ENCODE measurements around the gene TNIP2.
A peak's percentile ranks its signal among the peaks of the same experiment; 100 is the strongest.

Gene TNIP2

GRCh38 chr4:2713337-2713736 is 42.8 kb downstream of the TNIP2 start:
- DNase-seq (ENCODE audit: low read depth, low spot score), result no peak
- TF ChIP-seq FOXP2 (optimal IDR thresholded peaks at IDR 0.05; ENCODE audit: control extremely low read depth, extremely low read length, insufficient read depth) (no peak), POLR2AphosphoS5 (IDR thresholded peaks at IDR 0.05; ENCODE audit: borderline replicate concordance, low read depth, low read length) (no peak), EZH2 (IDR thresholded peaks at IDR 0.05) (no peak)
- Histone ChIP-seq H3K9me3 (ENCODE audit: low read depth, low read length) (no peaks in the 10 kb centered on the region), H3K36me3 (ENCODE audit: insufficient read depth, low read length) (peaks cover 40% of the 10 kb centered on the region), H3K27ac (peak overlapping the region; percentile 78), H3K9ac (ENCODE audit: insufficient read length) (no peak overlapping the region), H3K4me3 (no peak overlapping the region)

GRCh38 chr4:2712261-2712842 is 43.8 kb downstream of the TNIP2 start:
- TF ChIP-seq EZH2 (IDR thresholded peaks at IDR 0.05) (no peak), POLR2AphosphoS5 (IDR thresholded peaks at IDR 0.05; ENCODE audit: borderline replicate concordance, low read depth, low read length) (no peak), FOXP2 (optimal IDR thresholded peaks at IDR 0.05; ENCODE audit: control extremely low read depth, extremely low read length, insufficient read depth) (no peak)

GRCh38 chr4:2702770-2703169 is 53.4 kb downstream of the TNIP2 start:
- Histone ChIP-seq H3K36me3 (ENCODE audit: insufficient read depth, low read length) (peaks cover 63% of the 10 kb centered on the region), H3K9ac (ENCODE audit: insufficient read length) (no peak overlapping the region), H3K9me3 (ENCODE audit: low read depth, low read length) (no peaks in the 10 kb centered on the region), H3K4me3 (no peak overlapping the region), H3K27ac (no peak overlapping the region)
- TF ChIP-seq FOXP2 (optimal IDR thresholded peaks at IDR 0.05; ENCODE audit: control extremely low read depth, extremely low read length, insufficient read depth) (no peak), EZH2 (IDR thresholded peaks at IDR 0.05) (no peak), POLR2AphosphoS5 (IDR thresholded peaks at IDR 0.05; ENCODE audit: borderline replicate concordance, low read depth, low read length) (no peak)
- DNase-seq (ENCODE audit: low read depth, low spot score), result no peak

More at GRCh38 chr4:2712261-2712842, 43.8 kb downstream of the TNIP2 start:
- H3K36me3 ChIP-seq (ENCODE audit: insufficient read depth, low read length), result peaks cover 32% of the 10 kb centered on the region
- H3K27ac ChIP-seq, result no peak overlapping the region
- H3K4me3 ChIP-seq, result no peak overlapping the region
- DNase-seq (ENCODE audit: low read depth, low spot score), result no peak
- no peaks in the 10 kb centered on the region for H3K9me3 ChIP-seq (ENCODE audit: low read depth, low read length)
- H3K9ac ChIP-seq (ENCODE audit: insufficient read length), result no peak overlapping the region

GRCh38 chr4:2702361-2702760 is 53.8 kb downstream of the TNIP2 start:
- no peak overlapping the region for H3K27ac ChIP-seq
- H3K9ac ChIP-seq (ENCODE audit: insufficient read length), result no peak overlapping the region
- H3K9me3 ChIP-seq (ENCODE audit: low read depth, low read length), result no peaks in the 10 kb centered on the region
- no peak overlapping the region for H3K4me3 ChIP-seq
- TF ChIP-seq FOXP2 (optimal IDR thresholded peaks at IDR 0.05; ENCODE audit: control extremely low read depth, extremely low read length, insufficient read depth) (no peak), POLR2AphosphoS5 (IDR thresholded peaks at IDR 0.05; ENCODE audit: borderline replicate concordance, low read depth, low read length) (no peak), EZH2 (IDR thresholded peaks at IDR 0.05) (no peak)
- DNase-seq (ENCODE audit: low read depth, low spot score), result no peak
- H3K36me3 ChIP-seq (ENCODE audit: insufficient read depth, low read length), result peaks cover 67% of the 10 kb centered on the region

- no peak for DNase-seq (ENCODE audit: low read depth, low spot score)
- H3K27ac ChIP-seq, result no peak overlapping the region
- H3K9ac ChIP-seq (ENCODE audit: insufficient read length), result no peak overlapping the region
- TF ChIP-seq FOXP2 (optimal IDR thresholded peaks at IDR 0.05; ENCODE audit: control extremely low read depth, extremely low read length, insufficient read depth), result no peak
- TF ChIP-seq POLR2AphosphoS5 (IDR thresholded peaks at IDR 0.05; ENCODE audit: borderline replicate concordance, low read depth, low read length), result no peak
- no peak for TF ChIP-seq EZH2 (IDR thresholded peaks at IDR 0.05)
- H3K36me3 ChIP-seq (ENCODE audit: insufficient read depth, low read length), result peaks cover 85% of the 10 kb centered on the region
- H3K4me3 ChIP-seq, result no peak overlapping the region
- no peaks in the 10 kb centered on the region for H3K9me3 ChIP-seq (ENCODE audit: low read depth, low read length)
These were observed 56.1 kb downstream of the TNIP2 start for GRCh38 chr4:2700031-2700430.

- no peaks in the 10 kb centered on the region for H3K9me3 ChIP-seq (ENCODE audit: low read depth, low read length)
- H3K36me3 ChIP-seq (ENCODE audit: insufficient read depth, low read length), result peaks cover 88% of the 10 kb centered on the region
- H3K4me3 ChIP-seq, result no peak overlapping the region
- no peak for TF ChIP-seq EZH2 (IDR thresholded peaks at IDR 0.05)
- TF ChIP-seq FOXP2 (optimal IDR thresholded peaks at IDR 0.05; ENCODE audit: control extremely low read depth, extremely low read length, insufficient read depth), result no peak
- no peak for TF ChIP-seq POLR2AphosphoS5 (IDR thresholded peaks at IDR 0.05; ENCODE audit: borderline replicate concordance, low read depth, low read length)
- H3K27ac ChIP-seq, result no peak overlapping the region
- H3K9ac ChIP-seq (ENCODE audit: insufficient read length), result no peak overlapping the region
- DNase-seq (ENCODE audit: low read depth, low spot score), result no peak
These were observed 56.6 kb downstream of the TNIP2 start for GRCh38 chr4:2699534-2699933.

GRCh38 chr4:2698951-2699505 is 57.1 kb downstream of the TNIP2 start:
- no peak overlapping the region for H3K4me3 ChIP-seq
- H3K36me3 ChIP-seq (ENCODE audit: insufficient read depth, low read length), result peaks cover 91% of the 10 kb centered on the region
- H3K9me3 ChIP-seq (ENCODE audit: low read depth, low read length), result no peaks in the 10 kb centered on the region
- no peak overlapping the region for H3K27ac ChIP-seq
- DNase-seq (ENCODE audit: low read depth, low spot score), result no peak
- no peak for TF ChIP-seq POLR2AphosphoS5 (IDR thresholded peaks at IDR 0.05; ENCODE audit: borderline replicate concordance, low read depth, low read length)
- no peak for TF ChIP-seq FOXP2 (optimal IDR thresholded peaks at IDR 0.05; ENCODE audit: control extremely low read depth, extremely low read length, insufficient read depth)
- no peak for TF ChIP-seq EZH2 (IDR thresholded peaks at IDR 0.05)
- no peak overlapping the region for H3K9ac ChIP-seq (ENCODE audit: insufficient read length)

- H3K9me3 ChIP-seq (ENCODE audit: low read depth, low read length), result no peaks in the 10 kb centered on the region
- TF ChIP-seq EZH2 (IDR thresholded peaks at IDR 0.05) (no peak), POLR2AphosphoS5 (IDR thresholded peaks at IDR 0.05; ENCODE audit: borderline replicate concordance, low read depth, low read length) (no peak), FOXP2 (optimal IDR thresholded peaks at IDR 0.05; ENCODE audit: control extremely low read depth, extremely low read length, insufficient read depth) (no peak)
- H3K9ac ChIP-seq (ENCODE audit: insufficient read length), result no peak overlapping the region
- H3K4me3 ChIP-seq, result no peak overlapping the region
- DNase-seq (ENCODE audit: low read depth, low spot score), result no peak
- H3K27ac ChIP-seq, result no peak overlapping the region
- peaks cover 93% of the 10 kb centered on the region for H3K36me3 ChIP-seq (ENCODE audit: insufficient read depth, low read length)
These were observed 57.6 kb downstream of the TNIP2 start for GRCh38 chr4:2698504-2698903.
